ENCODE data around the gene PCDHA6.
"Not testable (repeated sequence)": the region's sequence is repeated elsewhere in the genome, so short reads cannot be mapped to it uniquely, and the experiment has no call there.

Gene PCDHA6

DNA sequence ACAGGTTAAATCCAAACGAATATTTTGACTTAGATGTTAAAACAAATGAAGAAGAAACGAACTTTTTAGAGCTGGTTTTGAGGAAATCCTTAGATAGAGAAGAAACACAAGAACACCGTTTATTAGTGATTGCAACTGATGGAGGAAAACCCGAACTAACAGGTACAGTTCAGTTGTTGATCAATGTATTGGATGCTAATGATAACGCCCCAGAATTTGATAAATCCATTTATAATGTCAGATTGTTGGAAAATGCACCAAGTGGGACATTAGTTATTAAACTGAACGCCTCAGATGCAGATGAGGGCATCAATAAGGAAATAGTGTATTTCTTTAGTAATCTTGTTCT lies 5.5 kb upstream of the PCDHA6 start:
- DNase-seq (ENCODE audit: low spot score): no peak

DNA sequence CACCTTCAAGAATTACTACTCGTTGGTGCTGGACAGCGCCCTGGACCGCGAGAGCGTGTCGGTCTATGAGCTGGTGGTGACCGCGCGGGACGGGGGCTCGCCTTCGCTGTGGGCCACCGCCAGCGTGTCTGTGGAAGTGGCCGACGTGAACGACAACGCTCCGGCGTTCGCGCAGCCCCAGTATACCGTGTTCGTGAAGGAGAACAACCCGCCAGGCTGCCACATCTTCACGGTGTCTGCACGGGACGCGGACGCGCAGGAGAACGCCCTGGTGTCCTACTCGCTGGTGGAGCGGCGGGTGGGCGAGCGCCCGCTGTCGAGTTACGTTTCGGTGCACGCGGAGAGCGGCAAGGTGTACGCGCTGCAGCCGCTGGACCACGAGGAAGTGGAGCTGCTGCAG lies 4.8 kb upstream of the PCDHA6 start:
- DNase-seq (ENCODE audit: low spot score): not testable (repeated sequence)

DNA sequence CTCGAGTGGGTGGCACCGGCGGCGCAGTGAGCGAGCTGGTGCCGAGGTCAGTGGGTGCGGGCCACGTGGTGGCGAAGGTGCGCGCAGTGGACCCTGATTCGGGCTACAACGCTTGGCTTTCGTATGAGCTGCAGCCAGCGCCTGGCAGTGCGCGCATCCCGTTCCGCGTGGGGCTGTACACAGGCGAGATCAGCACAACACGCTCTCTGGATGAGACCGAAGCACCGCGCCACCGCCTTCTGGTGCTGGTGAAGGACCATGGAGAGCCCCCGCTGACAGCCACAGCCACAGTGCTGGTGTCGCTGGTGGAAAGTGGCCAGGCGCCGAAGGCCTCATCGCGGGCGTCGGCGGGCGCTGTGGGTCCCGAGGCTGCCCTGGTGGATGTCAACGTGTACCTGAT lies 4.3 kb upstream of the PCDHA6 start:
- DNase-seq (ENCODE audit: low spot score): no peak

DNA sequence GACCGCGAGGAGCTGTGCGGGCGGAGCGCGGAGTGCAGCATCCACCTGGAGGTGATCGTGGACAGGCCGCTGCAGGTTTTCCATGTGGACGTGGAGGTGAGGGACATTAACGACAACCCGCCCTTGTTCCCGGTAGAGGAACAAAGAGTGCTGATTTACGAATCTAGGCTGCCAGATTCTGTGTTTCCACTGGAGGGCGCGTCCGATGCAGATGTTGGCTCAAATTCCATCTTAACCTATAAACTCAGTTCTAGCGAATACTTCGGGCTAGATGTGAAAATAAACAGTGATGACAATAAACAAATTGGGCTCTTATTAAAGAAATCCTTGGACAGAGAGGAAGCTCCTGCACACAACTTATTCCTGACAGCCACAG lies 590 bp downstream of the PCDHA6 start:
- no peak for DNase-seq (ENCODE audit: low spot score)

DNA sequence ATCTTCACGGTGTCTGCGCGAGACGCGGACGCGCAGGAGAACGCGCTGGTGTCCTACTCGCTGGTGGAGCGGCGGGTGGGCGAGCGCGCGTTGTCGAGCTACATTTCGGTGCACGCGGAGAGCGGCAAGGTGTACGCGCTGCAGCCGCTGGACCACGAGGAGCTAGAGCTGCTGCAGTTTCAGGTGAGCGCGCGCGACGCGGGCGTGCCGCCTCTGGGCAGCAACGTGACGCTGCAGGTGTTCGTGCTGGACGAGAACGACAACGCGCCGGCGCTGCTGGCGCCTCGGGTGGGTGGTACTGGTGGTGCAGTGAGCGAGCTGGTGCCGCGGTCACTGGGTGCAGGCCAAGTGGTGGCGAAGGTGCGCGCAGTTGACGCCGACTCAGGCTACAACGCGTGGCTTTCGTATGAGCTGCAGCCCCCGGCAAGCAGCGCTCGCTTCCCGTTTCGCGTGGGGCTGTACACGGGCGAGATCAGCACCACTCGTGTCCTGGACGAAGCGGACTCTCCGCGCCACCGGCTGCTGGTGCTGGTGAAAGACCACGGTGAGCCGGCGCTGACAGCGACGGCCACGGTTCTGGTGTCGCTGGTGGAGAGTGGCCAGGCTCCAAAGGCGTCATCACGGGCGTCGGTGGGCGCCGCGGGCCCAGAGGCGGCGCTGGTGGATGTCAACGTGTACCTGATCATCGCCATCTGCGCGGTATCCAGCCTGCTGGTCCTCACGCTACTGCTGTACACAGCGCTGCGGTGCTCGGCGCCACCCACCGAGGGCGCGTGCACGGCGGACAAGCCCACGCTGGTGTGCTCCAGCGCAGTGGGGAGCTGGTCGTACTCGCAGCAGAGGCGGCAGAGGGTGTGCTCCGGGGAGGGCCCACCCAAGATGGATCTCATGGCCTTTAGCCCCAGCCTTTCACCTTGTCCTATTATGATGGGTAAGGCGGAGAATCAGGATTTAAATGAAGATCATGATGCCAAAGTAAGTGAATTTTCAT lies 2.0 kb downstream of the PCDHA6 start:
- DNase-seq (ENCODE audit: low spot score): not testable (repeated sequence)

DNA sequence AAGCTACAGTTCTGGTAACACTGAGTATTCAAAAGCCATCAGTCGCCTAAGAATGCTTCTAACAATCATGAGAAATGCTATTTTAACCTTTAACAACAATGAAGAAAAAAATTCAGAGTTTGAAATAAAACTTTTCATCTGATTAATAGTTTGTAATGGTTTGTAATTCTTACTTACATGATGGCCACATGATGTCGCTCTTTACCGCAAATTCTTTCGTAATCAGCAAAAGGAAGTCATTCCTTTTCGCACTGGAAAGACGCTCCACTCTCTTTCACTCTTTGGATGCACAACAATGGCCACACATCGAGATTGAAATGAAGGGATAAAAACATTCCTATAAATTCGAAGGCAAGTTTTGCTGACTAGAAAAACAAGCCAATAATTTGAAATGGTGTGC lies 6.2 kb downstream of the PCDHA6 start, which contains the start of gene PCDHA7:
TSS of gene PCDHA7 (plus strand) at position 277 of the 400 bp plus-strand sequence. CDS start at position 392, 115 bp downstream.
- DNase-seq (ENCODE audit: low spot score): peak; percentile 16

DNA sequence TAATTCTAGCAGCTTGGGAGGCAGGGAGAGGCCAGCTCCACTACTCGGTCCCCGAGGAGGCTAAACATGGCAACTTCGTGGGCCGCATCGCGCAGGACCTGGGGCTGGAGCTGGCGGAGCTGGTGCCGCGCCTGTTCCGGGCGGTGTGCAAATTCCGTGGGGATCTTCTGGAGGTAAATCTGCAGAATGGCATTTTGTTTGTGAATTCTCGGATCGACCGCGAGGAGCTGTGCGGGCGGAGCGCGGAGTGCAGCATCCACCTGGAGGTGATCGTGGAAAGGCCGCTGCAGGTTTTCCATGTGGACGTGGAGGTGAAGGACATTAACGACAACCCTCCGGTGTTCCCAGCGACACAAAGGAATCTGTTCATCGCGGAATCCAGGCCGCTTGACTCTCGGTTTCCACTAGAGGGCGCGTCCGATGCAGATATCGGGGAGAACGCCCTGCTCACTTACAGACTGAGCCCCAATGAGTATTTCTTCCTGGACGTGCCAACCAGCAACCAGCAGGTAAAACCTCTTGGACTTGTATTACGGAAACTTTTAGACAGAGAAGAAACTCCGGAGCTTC lies 6.8 kb downstream of the PCDHA6 start:
- not testable (repeated sequence) for DNase-seq (ENCODE audit: low spot score)

DNA sequence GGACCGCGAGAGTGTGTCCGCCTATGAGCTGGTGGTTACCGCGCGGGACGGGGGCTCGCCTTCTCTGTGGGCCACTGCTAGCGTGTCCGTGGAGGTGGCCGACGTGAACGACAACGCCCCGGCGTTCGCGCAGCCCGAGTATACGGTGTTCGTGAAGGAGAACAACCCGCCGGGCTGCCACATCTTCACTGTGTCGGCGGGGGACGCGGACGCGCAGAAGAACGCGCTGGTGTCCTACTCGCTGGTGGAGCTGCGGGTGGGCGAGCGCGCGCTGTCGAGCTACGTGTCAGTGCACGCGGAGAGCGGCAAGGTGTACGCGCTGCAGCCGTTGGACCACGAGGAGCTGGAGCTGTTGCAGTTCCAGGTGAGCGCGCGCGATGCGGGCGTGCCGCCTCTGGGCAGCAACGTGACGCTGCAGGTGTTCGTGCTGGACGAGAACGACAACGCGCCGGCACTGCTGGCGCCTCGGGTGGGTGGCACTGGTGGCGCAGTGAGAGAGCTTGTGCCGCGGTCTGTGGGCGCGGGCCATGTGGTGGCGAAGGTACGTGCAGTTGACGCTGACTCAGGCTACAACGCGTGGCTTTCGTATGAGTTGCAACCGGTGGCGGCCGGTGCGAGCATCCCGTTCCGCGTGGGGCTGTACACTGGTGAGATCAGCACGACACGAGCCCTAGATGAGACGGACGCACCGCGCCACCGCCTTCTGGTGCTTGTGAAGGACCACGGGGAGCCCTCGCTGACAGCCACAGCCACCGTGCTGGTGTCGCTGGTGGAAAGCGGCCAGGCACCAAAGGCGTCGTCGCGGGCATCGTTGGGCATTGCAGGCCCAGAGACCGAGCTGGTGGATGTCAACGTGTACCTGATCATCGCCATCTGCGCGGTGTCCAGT lies 8.1 kb downstream of the PCDHA6 start:
- no peak for DNase-seq (ENCODE audit: low spot score)

DNA sequence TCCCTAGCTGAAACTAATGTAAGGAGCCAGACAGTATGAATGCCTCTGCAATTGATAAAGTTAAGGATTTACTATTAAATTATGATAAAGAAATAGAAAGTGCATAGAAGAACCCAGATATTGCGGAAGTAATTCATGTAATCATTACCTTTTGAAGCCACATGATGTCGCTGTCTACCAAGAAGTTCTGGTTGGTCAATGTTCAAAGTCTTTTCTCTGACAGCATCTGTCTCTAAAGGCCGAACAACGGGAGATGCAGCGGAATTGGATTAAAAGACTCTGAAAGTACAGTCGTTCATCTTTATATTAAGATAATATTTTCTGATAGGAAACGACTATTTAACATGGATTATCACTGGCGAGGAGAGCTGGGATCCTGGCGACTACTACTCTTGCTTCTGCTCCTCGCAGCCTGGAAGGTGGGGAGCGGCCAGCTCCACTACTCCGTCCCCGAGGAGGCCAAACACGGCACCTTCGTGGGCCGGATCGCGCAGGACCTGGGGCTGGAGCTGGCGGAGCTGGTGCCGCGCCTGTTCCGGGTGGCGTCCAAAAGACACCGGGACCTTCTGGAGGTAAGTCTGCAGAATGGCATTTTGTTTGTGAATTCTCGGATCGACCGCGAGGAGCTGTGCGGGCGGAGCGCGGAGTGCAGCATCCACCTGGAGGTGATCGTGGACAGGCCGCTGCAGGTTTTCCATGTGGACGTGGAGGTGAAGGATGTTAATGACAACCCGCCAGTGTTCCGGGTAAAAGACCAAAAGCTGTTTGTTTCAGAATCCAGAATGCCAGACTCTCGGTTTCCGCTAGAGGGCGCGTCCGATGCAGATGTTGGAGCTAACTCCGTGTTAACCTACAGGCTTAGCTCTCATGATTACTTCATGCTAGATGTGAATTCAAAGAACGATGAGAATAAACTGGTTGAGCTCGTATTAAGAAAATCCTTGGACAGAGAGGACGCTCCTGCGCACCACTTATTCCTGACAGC lies 13.5 kb downstream of the PCDHA6 start, which contains the start of gene PCDHA8:
TSS of gene PCDHA8 (plus strand) at position 210 of the 985 bp plus-strand sequence. CDS start at position 345, 135 bp downstream.
- no peak for DNase-seq (ENCODE audit: low spot score)

DNA sequence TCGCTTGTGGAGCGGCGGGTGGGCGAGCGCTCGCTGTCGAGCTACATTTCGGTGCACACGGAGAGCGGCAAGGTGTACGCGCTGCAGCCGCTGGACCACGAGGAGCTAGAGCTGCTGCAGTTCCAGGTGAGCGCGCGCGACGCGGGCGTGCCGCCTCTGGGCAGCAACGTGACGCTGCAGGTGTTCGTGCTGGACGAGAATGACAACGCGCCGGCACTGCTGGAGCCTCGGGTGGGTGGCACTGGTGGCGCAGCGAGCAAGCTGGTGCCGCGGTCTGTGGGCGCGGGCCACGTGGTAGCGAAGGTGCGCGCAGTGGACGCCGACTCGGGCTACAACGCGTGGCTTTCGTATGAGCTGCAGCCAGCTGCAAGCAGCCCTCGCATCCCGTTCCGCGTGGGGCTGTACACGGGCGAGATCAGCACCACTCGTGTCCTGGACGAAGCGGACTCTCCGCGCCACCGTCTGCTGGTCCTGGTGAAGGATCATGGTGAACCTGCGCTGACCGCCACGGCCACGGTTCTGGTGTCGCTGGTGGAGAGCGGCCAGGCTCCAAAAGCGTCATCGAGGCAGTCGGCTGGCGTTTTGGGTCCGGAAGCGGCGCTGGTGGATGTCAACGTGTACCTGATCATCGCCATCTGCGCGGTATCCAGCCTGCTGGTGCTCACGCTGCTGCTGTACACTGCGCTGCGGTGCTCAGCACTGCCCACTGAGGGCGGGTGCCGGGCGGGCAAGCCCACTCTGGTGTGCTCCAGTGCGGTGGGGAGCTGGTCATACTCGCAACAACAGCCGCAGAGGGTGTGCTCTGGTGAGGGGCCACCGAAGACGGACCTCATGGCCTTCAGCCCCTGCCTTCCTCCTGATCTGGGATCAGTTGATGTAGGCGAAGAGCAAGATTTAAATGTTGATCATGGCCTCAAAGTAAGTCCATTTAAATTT lies 15.3 kb downstream of the PCDHA6 start:
- no peak for DNase-seq (ENCODE audit: low spot score)

DNA sequence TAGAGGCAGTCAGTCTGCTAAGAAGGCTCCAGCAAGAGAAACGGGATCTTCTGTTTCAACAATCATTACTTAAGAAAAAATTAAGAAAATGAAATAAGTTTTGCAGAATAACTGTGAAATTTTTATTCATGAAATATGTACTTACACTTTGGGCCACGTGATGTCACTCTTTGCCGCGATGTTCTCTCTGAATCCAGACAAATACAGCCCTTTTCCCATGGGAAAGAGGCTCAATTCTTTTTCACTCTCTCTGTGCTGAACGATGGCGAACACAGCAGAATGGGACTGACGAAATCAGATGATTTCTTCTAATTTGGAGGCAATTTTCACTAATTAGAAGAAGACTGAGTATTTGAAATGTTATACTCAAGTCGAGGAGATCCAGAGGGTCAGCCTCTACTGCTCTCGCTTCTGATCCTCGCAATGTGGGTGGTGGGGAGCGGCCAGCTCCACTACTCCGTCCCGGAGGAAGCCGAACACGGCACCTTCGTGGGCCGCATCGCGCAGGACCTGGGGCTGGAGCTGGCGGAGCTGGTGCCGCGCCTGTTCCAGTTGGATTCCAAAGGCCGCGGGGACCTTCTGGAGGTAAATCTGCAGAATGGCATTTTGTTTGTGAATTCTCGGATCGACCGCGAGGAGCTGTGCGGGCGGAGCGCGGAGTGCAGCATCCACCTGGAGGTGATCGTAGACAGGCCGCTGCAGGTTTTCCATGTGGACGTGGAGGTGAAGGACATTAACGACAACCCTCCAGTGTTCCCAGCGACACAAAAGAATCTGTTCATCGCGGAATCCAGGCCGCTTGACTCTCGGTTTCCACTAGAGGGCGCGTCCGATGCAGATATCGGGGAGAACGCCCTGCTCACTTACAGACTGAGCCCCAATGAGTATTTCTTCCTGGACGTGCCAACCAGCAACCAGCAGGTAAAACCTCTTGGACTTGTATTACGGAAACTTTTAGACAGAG lies 20.7 kb downstream of the PCDHA6 start, which contains the start of gene PCDHA9:
TSS of gene PCDHA9 (plus strand) at position 244 of the 964 bp plus-strand sequence. CDS start at position 358, 114 bp downstream.
- DNase-seq (ENCODE audit: low spot score): not testable (repeated sequence)

DNA sequence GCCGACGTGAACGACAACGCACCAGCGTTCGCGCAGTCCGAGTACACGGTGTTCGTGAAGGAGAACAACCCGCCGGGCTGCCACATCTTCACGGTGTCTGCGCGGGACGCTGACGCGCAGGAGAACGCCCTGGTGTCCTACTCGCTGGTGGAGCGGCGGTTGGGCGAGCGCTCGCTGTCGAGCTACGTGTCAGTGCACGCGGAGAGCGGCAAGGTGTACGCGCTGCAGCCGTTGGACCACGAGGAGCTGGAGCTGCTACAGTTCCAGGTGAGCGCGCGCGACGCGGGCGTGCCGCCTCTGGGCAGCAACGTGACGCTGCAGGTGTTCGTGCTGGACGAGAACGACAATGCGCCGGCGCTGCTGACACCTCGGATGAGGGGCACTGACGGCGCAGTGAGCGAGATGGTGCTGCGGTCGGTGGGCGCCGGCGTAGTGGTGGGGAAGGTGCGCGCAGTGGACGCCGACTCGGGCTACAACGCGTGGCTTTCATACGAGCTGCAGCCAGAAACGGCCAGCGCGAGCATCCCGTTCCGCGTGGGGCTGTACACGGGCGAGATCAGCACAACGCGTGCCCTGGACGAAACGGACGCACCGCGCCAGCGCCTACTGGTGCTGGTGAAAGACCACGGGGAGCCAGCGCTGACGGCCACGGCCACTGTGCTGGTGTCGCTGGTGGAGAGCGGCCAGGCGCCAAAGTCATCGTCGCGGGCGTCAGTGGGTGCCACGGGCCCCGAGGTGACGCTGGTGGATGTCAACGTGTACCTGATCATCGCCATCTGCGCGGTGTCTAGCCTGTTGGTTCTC lies 22.3 kb downstream of the PCDHA6 start:
- not testable (repeated sequence) for DNase-seq (ENCODE audit: low spot score)

DNA sequence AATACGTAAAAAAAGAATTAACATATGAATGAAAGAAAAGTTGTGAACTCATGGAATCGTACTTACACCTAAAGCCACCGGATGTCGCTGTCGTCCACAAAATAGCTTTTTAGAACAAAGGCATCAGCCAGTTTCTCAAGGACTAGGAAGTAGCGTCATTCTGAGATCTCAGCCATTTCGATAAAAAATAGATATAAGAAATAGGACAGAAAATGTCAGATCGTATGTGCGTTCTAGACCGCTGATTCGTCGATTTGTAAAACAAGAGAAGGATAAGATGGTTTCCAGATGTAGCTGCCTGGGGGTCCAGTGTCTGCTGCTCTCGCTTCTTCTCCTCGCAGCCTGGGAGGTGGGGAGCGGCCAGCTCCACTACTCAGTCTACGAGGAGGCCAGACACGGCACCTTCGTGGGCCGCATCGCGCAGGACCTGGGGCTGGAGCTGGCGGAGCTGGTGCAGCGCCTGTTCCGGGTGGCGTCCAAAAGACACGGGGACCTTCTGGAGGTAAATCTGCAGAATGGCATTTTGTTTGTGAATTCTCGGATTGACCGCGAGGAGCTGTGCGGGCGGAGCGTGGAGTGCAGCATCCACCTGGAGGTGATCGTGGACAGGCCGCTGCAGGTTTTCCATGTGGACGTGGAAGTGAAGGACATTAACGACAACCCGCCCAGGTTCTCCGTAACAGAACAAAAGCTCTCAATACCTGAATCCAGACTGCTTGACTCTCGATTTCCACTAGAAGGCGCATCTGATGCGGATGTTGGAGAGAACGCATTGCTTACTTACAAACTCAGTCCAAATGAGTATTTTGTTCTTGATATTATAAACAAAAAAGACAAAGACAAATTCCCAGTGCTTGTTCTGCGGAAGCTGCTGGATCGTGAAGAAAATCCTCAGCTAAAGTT lies 28.3 kb downstream of the PCDHA6 start, which contains the start of gene PCDHA10:
TSS of gene PCDHA10 (plus strand) at position 126 of the 903 bp plus-strand sequence. CDS start at position 278, 152 bp downstream.
- DNase-seq (ENCODE audit: low spot score): no peak

DNA sequence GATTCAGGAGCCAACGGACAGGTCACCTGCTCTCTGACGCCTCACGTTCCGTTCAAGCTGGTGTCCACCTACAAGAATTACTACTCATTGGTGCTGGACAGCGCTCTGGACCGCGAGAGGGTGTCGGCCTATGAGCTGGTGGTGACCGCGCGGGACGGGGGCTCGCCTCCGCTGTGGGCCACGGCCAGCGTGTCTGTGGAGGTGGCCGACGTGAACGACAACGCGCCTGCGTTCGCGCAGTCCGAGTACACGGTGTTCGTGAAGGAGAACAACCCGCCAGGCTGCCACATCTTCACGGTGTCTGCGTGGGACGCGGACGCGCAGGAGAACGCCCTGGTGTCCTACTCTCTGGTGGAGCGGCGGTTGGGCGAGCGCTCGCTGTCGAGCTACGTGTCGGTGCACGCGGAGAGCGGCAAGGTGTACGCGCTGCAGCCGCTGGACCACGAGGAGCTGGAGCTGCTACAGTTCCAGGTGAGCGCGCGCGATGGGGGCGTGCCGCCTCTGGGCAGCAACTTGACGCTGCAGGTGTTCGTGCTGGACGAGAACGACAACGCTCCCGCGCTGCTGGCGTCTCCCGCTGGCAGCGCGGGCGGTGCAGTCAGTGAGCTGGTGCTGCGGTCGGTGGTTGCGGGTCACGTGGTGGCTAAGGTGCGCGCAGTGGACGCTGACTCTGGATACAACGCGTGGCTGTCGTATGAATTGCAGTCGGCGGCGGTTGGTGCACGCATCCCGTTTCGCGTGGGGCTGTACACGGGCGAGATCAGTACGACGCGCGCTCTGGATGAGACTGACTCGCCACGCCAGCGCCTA lies 29.6 kb downstream of the PCDHA6 start:
- DNase-seq (ENCODE audit: low spot score): no peak

DNA sequence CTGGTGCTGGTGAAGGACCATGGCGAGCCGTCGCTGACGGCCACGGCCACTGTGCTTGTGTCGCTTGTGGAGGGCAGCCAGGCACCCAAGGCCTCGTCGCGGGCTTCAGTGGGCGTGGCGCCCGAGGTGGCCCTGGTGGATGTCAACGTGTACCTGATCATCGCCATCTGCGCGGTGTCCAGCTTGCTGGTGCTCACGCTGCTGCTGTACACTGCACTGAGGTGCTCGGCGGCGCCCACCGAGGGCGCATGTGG lies 30.2 kb downstream of the PCDHA6 start:
- DNase-seq (ENCODE audit: low spot score): no peak
